A673 (cell line): Measurements from ENCODE around the gene COMMD4. TPM values are rescaled to one million over a fixed set of nuclear protein-coding genes. Genes with fewer than 3 reads are reported as not detected.
"Not testable (repeated sequence)": the region's sequence is repeated elsewhere in the genome, so short reads cannot be mapped to it uniquely, and the experiment has no call there.

Source experiments
- BruUV-seq: library from RNA; stranded (reverse); fragments of 400-500 nt; replicated peaks from 2 replicates; lab custom pipeline; 2021; lab: Mats Ljungman, UMichigan
- CTCF ChIA-PET: fragments of 300-600 bp; sonication (Branson Sonifier 250); formaldehyde crosslinking; loops from one replicate; lab custom pipeline; 2022; ENCODE audit warnings: antibody characterized with exemption; lab: Charles Lee
- POLR2A ChIA-PET: fragments of 300-600 bp; sonication (Branson Sonifier 250); formaldehyde crosslinking; loops from one replicate; lab custom pipeline; 2022; ENCODE audit warnings: antibody characterized with exemption; ENCODE audit not compliant: low non-redundant PET; lab: Charles Lee
- DNase-seq: peaks from one replicate; pipeline ENCODE4 v3.0.0-alpha.2; 2015; ENCODE audit warnings: low spot score
- H3K27ac ChIP-seq: fragments of 200-600 bp; sonication (generic); 2 replicates; pipeline ENCODE4 v1.5.1; 2016; ENCODE audit warnings: mixed run types, low read depth, mild to moderate bottlenecking, mixed read lengths, antibody characterized with exemption, low read length; ENCODE audit not compliant: poor library complexity, severe bottlenecking
- H3K27me3 ChIP-seq: fragments of 200-600 bp; sonication (generic); replicated peaks from 2 replicates; pipeline ENCODE4 v1.6.1; 2017; ENCODE audit warnings: mixed run types, low read depth, mild to moderate bottlenecking, mixed read lengths, antibody characterized with exemption, low read length; ENCODE audit not compliant: insufficient read depth, poor library complexity
- H3K36me3 ChIP-seq: fragments of 200-600 bp; sonication (generic); 2 replicates; pipeline ENCODE4 v1.6.1; 2016; ENCODE audit warnings: mixed run types, mild to moderate bottlenecking, mixed read lengths, antibody characterized with exemption, low read length; ENCODE audit not compliant: insufficient read depth, poor library complexity, severe bottlenecking
- H3K4me1 ChIP-seq: fragments of 200-600 bp; sonication (generic); 2 replicates; pipeline ENCODE4 v1.6.1; 2017; ENCODE audit warnings: mixed run types, mild to moderate bottlenecking, mixed read lengths, antibody characterized with exemption, low read length; ENCODE audit not compliant: insufficient read depth, poor library complexity, severe bottlenecking
- H3K4me3 ChIP-seq: fragments of 200-600 bp; sonication (generic); 2 replicates; pipeline ENCODE4 v1.5.1; 2016; ENCODE audit warnings: low read depth, mixed run types, mild to moderate bottlenecking, mixed read lengths, low read length; ENCODE audit not compliant: poor library complexity, severe bottlenecking
- H3K9me3 ChIP-seq: fragments of 200-600 bp; sonication (generic); 2 replicates; pipeline ENCODE4 v1.6.1; 2016; ENCODE audit warnings: mixed run types, low read depth, mild to moderate bottlenecking, mixed read lengths, antibody characterized with exemption, low read length; ENCODE audit not compliant: poor library complexity, severe bottlenecking
- EZH2 ChIP-seq: fragments of 200-600 bp; sonication (generic); IDR thresholded peaks from 2 replicates; pipeline ENCODE4 v1.6.1; 2017; ENCODE audit warnings: borderline replicate concordance, low read depth, mild to moderate bottlenecking, mixed read lengths, antibody characterized with exemption, low read length; ENCODE audit not compliant: poor library complexity, severe bottlenecking
- intact Hi-C: fragments of 100-400 bp; cut with micrococcal nuclease; formaldehyde crosslinking; loops from one replicate; pipeline ENCODE4 v1.10.0; 2022; ENCODE audit not compliant: unreplicated experiment
- total RNA-seq: library from RNA; stranded (reverse); gene quantifications from 2 replicates; pipeline ENCODE4 v1.2.3, GENCODE V29; 2021
- TF ChIP-seq, protein P1 (sequence below): fragments of 300-800, 200-600 bp; sonication (generic); conservative IDR thresholded peaks from 2 replicates; pipeline ENCODE4 v1.5.1; 2017; ENCODE audit warnings: low read depth, mild to moderate bottlenecking, antibody characterized with exemption, low read length, moderate library complexity, mixed read lengths

COMMD4 gene
- total RNA-seq, 1 experiment from 2014 or later, result 109 TPM

GRCh38 chr15:75327491-75327890, 8.4 kb upstream of the COMMD4 start:
- H3K4me1 ChIP-seq, result no peaks in the 10 kb centered on the region
- H3K27ac ChIP-seq, result no peak overlapping the region
- intact Hi-C loops, result no loop called here
- no peak overlapping the region for H3K4me3 ChIP-seq
- ChIA-PET CTCF (no interaction called here), POLR2A (no interaction called here)
- no TSS peak for BruUV-seq
- no peaks in the 10 kb centered on the region for H3K27me3 ChIP-seq
- no peaks in the 10 kb centered on the region for H3K36me3 ChIP-seq
- TF ChIP-seq, protein P1, sequence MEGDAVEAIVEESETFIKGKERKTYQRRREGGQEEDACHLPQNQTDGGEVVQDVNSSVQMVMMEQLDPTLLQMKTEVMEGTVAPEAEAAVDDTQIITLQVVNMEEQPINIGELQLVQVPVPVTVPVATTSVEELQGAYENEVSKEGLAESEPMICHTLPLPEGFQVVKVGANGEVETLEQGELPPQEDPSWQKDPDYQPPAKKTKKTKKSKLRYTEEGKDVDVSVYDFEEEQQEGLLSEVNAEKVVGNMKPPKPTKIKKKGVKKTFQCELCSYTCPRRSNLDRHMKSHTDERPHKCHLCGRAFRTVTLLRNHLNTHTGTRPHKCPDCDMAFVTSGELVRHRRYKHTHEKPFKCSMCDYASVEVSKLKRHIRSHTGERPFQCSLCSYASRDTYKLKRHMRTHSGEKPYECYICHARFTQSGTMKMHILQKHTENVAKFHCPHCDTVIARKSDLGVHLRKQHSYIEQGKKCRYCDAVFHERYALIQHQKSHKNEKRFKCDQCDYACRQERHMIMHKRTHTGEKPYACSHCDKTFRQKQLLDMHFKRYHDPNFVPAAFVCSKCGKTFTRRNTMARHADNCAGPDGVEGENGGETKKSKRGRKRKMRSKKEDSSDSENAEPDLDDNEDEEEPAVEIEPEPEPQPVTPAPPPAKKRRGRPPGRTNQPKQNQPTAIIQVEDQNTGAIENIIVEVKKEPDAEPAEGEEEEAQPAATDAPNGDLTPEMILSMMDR, result no peak
- TF ChIP-seq EZH2, result no peak
- no peak for DNase-seq
- H3K9me3 ChIP-seq, result no peaks in the 10 kb centered on the region

DNA sequence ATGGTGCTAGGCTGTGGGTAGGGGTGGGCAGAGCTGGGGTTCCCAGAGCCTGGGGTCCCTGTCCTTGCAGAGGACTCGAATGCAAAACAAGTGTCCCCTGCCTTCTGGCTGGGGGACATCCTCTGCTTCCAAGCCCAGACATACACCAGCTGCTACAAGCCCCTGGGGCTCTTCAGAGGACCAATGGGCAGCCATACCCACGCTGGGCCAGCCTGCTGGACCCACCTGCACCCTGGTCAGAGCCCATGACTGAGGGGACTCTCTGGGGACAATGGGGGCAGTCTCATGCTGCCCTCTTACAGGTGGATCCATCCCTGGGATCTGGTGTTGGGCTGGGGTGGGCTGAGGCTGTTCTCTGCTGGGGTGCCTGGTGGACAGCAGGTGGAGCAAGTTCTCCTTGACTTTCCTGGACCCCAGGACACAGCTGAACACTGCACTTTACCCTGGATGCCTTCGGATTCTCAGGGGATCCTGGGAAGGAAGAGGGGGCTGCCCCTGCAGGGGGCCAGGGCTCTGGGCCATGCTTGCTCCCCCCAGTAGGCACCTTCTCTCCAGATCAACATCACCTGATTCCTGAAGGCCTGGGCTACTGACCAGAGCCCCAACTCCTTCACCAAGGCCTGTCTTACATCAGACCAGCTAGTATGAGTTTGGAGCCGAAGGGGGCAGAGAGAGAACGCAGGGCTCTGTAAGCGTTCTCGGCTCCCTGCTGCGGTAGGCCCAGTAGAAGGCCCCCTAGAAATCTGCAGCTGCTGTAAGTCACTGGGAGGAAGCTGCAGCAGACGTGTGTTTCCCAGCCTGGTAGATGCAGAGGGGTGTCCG, 7.2 kb upstream of the COMMD4 start:
- H3K4me3 ChIP-seq, result no peak overlapping the region
- TF ChIP-seq EZH2, result no peak
- TF ChIP-seq, protein P1, result no peak
- no peaks in the 10 kb centered on the region for H3K36me3 ChIP-seq
- no peaks in the 10 kb centered on the region for H3K4me1 ChIP-seq
- intact Hi-C loops, result no loop called here
- DNase-seq, result no peak
- H3K27me3 ChIP-seq, result no peaks in the 10 kb centered on the region
- no peaks in the 10 kb centered on the region for H3K9me3 ChIP-seq
- no peak overlapping the region for H3K27ac ChIP-seq
- ChIA-PET CTCF (no interaction called here), POLR2A (no interaction called here)
- BruUV-seq, result no TSS peak

GRCh38 chr15:75329571-75329970, 6.3 kb upstream of the COMMD4 start:
- CTCF ChIA-PET, result interaction anchor here (0.7 kb wide), 1 partner anchor 124 kb away, joined by 4 read pairs; no protein-coding TSS in a partner anchor
- POLR2A ChIA-PET, result no interaction called here
- Histone ChIP-seq H3K4me1 (no peaks in the 10 kb centered on the region), H3K9me3 (no peaks in the 10 kb centered on the region), H3K27me3 (no peaks in the 10 kb centered on the region), H3K4me3 (no peak overlapping the region), H3K36me3 (no peaks in the 10 kb centered on the region), H3K27ac (no peak overlapping the region)
- TF ChIP-seq, protein P1, result no peak
- TF ChIP-seq EZH2, result no peak
- intact Hi-C loops, result no loop called here
- BruUV-seq, result no TSS peak
- DNase-seq, result no peak

GRCh38 chr15:75332093-75332492, 3.8 kb upstream of the COMMD4 start:
- H3K36me3 ChIP-seq, intact Hi-C loops, H3K27me3 ChIP-seq, POLR2A ChIA-PET, CTCF ChIA-PET, H3K4me3 ChIP-seq, BruUV-seq, H3K9me3 ChIP-seq, DNase-seq, H3K27ac ChIP-seq: not testable (repeated sequence)
- H3K4me1 ChIP-seq, result peaks cover 11% of the 10 kb centered on the region

GRCh38 chr15:75333654-75334419, 2.0 kb upstream of the COMMD4 start:
- peaks cover 12% of the 10 kb centered on the region for H3K4me1 ChIP-seq
- intact Hi-C loops, H3K4me3 ChIP-seq, H3K27ac ChIP-seq, H3K9me3 ChIP-seq, H3K36me3 ChIP-seq, BruUV-seq, H3K27me3 ChIP-seq, POLR2A ChIA-PET, DNase-seq: not testable (repeated sequence)
- CTCF ChIA-PET, result interaction anchor here (0.5 kb wide), 1 partner anchor 312 kb away, joined by 8 read pairs; no protein-coding TSS in a partner anchor
